Measurements from ENCODE around the gene BIRC2. TPM values are rescaled to one million over a fixed set of nuclear protein-coding genes. Genes with fewer than 3 reads are reported as not detected.

The BIRC2 gene
- total RNA-seq, 1 donor from 2014 or later = 69.9 TPM

- Histone ChIP-seq H3K27ac (ENCODE audit: low read depth, low read length) (no peak overlapping the region), H3K4me3 (ENCODE audit: insufficient read depth, low read depth, low read length) (no peak overlapping the region), H3K9me3 (ENCODE audit: insufficient read depth, low read depth, low read length) (no peaks in the 10 kb centered on the region), H4K20me1 (ENCODE audit: insufficient read depth, low read length) (no peaks in the 10 kb centered on the region), H3K79me2 (ENCODE audit: insufficient read depth, low read length) (no peaks in the 10 kb centered on the region), H3K4me1 (ENCODE audit: insufficient read depth, low read length) (peaks cover 9% of the 10 kb centered on the region), H3K27me3 (ENCODE audit: insufficient read depth, low read length) (no peaks in the 10 kb centered on the region), H3K36me3 (ENCODE audit: insufficient read depth, low read length) (no peaks in the 10 kb centered on the region), H3K4me2 (ENCODE audit: low read length) (no peak overlapping the region), H3K9ac (ENCODE audit: low read length) (no peak overlapping the region), H2AFZ (ENCODE audit: low read depth, low read length) (no peak overlapping the region)
- H3K4me1 Mint-ChIP-seq (ENCODE audit: low read depth, unreplicated experiment) = peaks cover 11% of the 10 kb centered on the region
- no peak for FAIRE-seq
- no peaks in the 10 kb centered on the region for H3K9me3 Mint-ChIP-seq (ENCODE audit: unreplicated experiment)
- peaks cover 4% of the 10 kb centered on the region for H3K27me3 Mint-ChIP-seq (ENCODE audit: low read depth, unreplicated experiment)
- no peak for DNase-seq (ENCODE audit: low read depth)
- peaks cover 4% of the 10 kb centered on the region for H3K36me3 Mint-ChIP-seq (ENCODE audit: low read depth, unreplicated experiment)
- H3K27ac Mint-ChIP-seq (ENCODE audit: unreplicated experiment) = no peak overlapping the region
- TF ChIP-seq CTCF (IDR thresholded peaks at IDR 0.05; ENCODE audit: insufficient read depth, low read depth, low read length) (no peak), EZH2 (IDR thresholded peaks at IDR 0.05; ENCODE audit: insufficient read depth, low read length) (no peak)
- H3K4me3 Mint-ChIP-seq (ENCODE audit: unreplicated experiment) = no peak overlapping the region
These were observed 30.6 kb upstream of the BIRC2 start for GRCh38 chr11:102316346-102316904.

- TF ChIP-seq CTCF (IDR thresholded peaks at IDR 0.05; ENCODE audit: insufficient read depth, low read depth, low read length) = no peak
- TF ChIP-seq EZH2 (IDR thresholded peaks at IDR 0.05; ENCODE audit: insufficient read depth, low read length) = no peak
- Mint-ChIP-seq H3K4me1 (ENCODE audit: low read depth, unreplicated experiment) (peaks cover 11% of the 10 kb centered on the region), H3K9me3 (ENCODE audit: unreplicated experiment) (no peaks in the 10 kb centered on the region), H3K27ac (ENCODE audit: unreplicated experiment) (no peak within 1 kb of the TSS), H3K36me3 (ENCODE audit: low read depth, unreplicated experiment) (peaks cover 4% of the 10 kb centered on the region), H3K4me3 (ENCODE audit: unreplicated experiment) (peak within 1 kb of the TSS; percentile 78), H3K27me3 (ENCODE audit: low read depth, unreplicated experiment) (peaks cover 4% of the 10 kb centered on the region)
- H4K20me1 ChIP-seq (ENCODE audit: insufficient read depth, low read length) = no peaks in the 10 kb centered on the region
- no peaks in the 10 kb centered on the region for H3K9me3 ChIP-seq (ENCODE audit: insufficient read depth, low read depth, low read length)
- H2AFZ ChIP-seq (ENCODE audit: low read depth, low read length) = peak within 1 kb of the TSS; percentile 93
- peak within 1 kb of the TSS; percentile 72 for H3K9ac ChIP-seq (ENCODE audit: low read length)
- FAIRE-seq = no peak
- H3K36me3 ChIP-seq (ENCODE audit: insufficient read depth, low read length) = no peaks in the 10 kb centered on the region
- H3K27ac ChIP-seq (ENCODE audit: low read depth, low read length) = peak within 1 kb of the TSS; percentile 23
- no peaks in the 10 kb centered on the region for H3K79me2 ChIP-seq (ENCODE audit: insufficient read depth, low read length)
- peaks cover 9% of the 10 kb centered on the region for H3K4me1 ChIP-seq (ENCODE audit: insufficient read depth, low read length)
- peak within 1 kb of the TSS; percentile 95 for H3K4me2 ChIP-seq (ENCODE audit: low read length)
- DNase-seq (ENCODE audit: low read depth) = peak; percentile 95
- H3K27me3 ChIP-seq (ENCODE audit: insufficient read depth, low read length) = no peaks in the 10 kb centered on the region
- peak within 1 kb of the TSS; percentile 70 for H3K4me3 ChIP-seq (ENCODE audit: insufficient read depth, low read depth, low read length)
These were observed 29.8 kb upstream of the BIRC2 start, which contains the start of gene BIRC3 for GRCh38 chr11:102317099-102317767. BIRC3 (plus strand) TSS chr11:102317484; CDS start chr11:102324510, 7,026 bp downstream.

GRCh38 chr11:102317768-102318103 is 29.3 kb upstream of the BIRC2 start:
- peaks cover 11% of the 10 kb centered on the region for H3K4me1 Mint-ChIP-seq (ENCODE audit: low read depth, unreplicated experiment)
- no peaks in the 10 kb centered on the region for H3K27me3 ChIP-seq (ENCODE audit: insufficient read depth, low read length)
- peak overlapping the region; percentile 21 for H3K27ac ChIP-seq (ENCODE audit: low read depth, low read length)
- H2AFZ ChIP-seq (ENCODE audit: low read depth, low read length) = peak overlapping the region; percentile 93
- H3K36me3 ChIP-seq (ENCODE audit: insufficient read depth, low read length) = no peaks in the 10 kb centered on the region
- no peak for TF ChIP-seq CTCF (IDR thresholded peaks at IDR 0.05; ENCODE audit: insufficient read depth, low read depth, low read length)
- TF ChIP-seq EZH2 (IDR thresholded peaks at IDR 0.05; ENCODE audit: insufficient read depth, low read length) = no peak
- peaks cover 4% of the 10 kb centered on the region for H3K36me3 Mint-ChIP-seq (ENCODE audit: low read depth, unreplicated experiment)
- H3K4me3 ChIP-seq (ENCODE audit: insufficient read depth, low read depth, low read length) = peak overlapping the region; percentile 70
- H3K27ac Mint-ChIP-seq (ENCODE audit: unreplicated experiment) = no peak overlapping the region
- no peaks in the 10 kb centered on the region for H3K79me2 ChIP-seq (ENCODE audit: insufficient read depth, low read length)
- H4K20me1 ChIP-seq (ENCODE audit: insufficient read depth, low read length) = no peaks in the 10 kb centered on the region
- peak overlapping the region; percentile 78 for H3K4me3 Mint-ChIP-seq (ENCODE audit: unreplicated experiment)
- H3K4me2 ChIP-seq (ENCODE audit: low read length) = peak overlapping the region; percentile 95
- H3K9ac ChIP-seq (ENCODE audit: low read length) = peak overlapping the region; percentile 72
- H3K9me3 ChIP-seq (ENCODE audit: insufficient read depth, low read depth, low read length) = no peaks in the 10 kb centered on the region
- FAIRE-seq (no peak), DNase-seq (ENCODE audit: low read depth) (no peak)
- no peaks in the 10 kb centered on the region for H3K9me3 Mint-ChIP-seq (ENCODE audit: unreplicated experiment)
- H3K4me1 ChIP-seq (ENCODE audit: insufficient read depth, low read length) = peaks cover 9% of the 10 kb centered on the region
- H3K27me3 Mint-ChIP-seq (ENCODE audit: low read depth, unreplicated experiment) = peaks cover 4% of the 10 kb centered on the region

All from astrocyte (in vitro differentiated cells and primary cell).